Stimulated activated CD4-positive, alpha-beta T cell treated with anti-CD3 and anti-CD28 coated beads, Interleukin-12 subunit alpha, Interleukin-12 subunit beta, amount 100 ng/mL, for 24 hours (primary cell): ENCODE measurements around the gene CPED1.
"Not testable (repeated sequence)": the region's sequence is repeated elsewhere in the genome, so short reads cannot be mapped to it uniquely, and the experiment has no call there.

ENCODE experiments used
- DNase-seq, 2 experiments: peaks; one replicate each; pipeline ENCODE4 v3.0.0-alpha.2; 2020; ENCODE audit warnings: low read depth in 2 of 2

CPED1 gene

DNA sequence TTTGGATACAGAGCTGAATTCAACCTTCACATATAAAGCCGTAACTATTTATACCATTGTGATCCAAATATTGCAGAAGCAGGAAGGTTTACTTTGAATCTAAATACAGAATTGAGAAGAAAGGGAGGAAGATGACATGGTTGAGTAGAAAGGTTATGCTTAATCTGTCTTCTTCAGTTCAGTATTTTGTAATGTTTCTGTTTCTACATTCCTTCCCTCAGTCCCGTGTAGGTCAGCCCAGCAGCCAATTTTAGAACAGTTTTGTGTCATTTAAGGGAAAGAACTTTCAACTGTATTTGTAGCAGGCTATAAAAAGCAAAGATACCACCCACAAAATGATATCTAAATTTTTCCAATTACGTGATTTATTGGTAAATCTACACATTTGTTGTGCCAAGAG lies 97.4 kb downstream of the CPED1 start:
- no peak for DNase-seq

DNA sequence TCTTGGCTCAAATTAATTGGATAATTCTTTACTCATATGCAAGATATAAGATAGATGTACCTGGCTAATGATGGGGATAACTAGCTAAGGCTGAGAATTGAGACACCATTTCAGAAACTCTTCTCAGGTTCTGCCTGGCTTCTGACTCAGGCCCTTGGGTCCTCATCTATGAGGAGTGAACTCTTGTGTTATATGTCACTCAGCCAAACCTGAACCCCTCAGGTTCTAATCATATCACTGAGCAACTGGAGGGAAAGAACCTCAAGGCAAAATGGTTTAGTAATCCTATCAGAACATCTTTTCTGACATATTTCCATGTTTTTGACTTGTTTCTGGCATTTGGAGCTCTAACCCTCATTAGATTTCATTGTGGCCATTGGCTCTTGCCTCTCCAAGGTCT lies 100.4 kb downstream of the CPED1 start:
- no peak for DNase-seq

DNA sequence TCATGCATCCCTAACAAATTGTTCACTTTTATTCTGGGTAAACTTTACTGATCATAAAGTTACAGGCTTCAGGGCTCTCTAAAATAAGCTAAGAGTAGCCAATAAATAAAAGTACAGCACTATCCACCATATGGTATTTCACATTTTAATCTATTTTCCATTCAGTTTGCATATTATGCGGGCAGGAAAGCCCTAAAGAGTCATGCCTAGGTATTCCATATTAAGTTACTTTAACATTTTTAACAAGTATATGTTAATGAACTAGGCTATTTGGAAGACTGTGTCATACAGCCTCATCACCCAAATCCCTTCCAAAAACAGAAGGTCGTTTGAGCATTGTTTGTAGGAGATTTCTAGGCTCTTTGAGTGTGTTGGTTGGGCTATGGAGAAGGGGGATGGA lies 106.3 kb downstream of the CPED1 start:
- DNase-seq: no peak

DNA sequence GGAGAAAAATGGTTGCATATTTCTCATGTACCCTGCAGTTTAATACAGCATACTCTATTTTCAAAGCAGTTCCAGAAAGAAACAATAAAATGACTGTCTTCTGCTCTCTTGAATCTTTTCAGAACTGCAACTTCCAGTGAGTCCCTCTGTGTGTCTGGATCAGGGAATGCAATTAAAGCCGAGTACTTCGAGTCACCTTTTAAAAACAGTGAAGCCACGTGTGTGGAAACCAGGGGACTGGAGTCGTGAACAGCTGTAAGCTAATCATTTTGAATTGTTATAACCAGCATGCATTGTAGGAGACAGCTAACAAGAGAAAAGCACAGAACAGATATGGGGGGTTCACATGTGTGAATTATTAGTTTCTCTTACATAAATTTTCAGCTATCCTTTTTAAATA lies 109.1 kb downstream of the CPED1 start:
- no peak for DNase-seq

DNA sequence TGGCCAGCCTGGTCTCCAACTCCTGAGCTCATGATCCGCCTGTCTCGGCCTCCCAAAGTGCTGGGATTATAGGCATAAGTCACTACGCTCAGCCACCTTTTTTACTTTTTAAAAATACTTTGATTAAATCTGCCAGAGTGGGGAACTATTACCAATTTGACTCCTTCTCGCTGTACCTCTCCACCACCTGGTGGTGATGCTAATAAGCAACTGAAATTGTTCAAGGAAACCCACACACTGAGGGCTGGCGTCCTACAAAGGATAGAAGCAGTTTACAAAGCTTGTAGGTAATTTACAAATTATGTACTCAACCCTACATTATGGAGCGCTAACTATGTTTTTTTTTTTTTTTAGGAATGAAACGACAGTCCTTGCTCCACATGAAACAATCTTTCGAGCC lies 111.1 kb downstream of the CPED1 start:
- no peak for DNase-seq

DNA sequence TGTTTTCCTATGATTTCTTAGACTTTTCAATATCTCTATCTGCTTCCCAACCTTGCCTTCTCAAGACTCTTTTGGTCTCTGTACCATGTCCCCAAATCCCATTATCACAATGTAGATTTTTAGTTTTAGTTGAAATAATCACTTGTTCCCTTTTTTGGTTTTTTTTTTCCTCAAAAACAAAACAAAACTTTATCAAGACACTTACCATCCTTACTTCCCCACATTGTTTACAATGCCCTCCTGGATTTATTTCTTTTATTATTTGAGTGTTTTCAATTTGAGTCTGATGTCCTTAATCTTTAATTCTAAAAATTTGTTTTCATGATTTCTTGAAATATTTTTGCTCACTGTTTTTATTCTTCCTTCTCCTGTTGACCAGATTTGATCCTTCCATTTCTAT lies 112.6 kb downstream of the CPED1 start:
- no peak for DNase-seq

DNA sequence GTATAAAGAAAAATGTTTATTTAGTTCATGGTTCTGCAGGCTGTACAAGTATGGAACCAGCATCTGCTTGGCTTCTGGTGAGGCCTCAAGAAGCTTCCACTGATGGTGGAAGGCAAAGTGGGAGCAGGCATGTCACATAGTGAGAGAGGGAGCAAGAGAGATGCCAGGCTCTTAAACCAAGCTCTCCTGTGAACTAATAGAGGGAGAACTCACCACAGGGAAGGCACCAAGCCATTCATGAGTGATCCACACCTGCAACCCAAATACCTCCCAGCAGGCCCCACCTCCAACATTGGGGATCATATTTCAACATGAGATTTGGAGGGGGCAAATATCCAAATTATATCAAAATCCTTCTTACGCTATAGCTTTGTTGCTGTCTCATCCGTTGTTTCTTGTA lies 113.1 kb downstream of the CPED1 start:
- no peak for DNase-seq

DNA sequence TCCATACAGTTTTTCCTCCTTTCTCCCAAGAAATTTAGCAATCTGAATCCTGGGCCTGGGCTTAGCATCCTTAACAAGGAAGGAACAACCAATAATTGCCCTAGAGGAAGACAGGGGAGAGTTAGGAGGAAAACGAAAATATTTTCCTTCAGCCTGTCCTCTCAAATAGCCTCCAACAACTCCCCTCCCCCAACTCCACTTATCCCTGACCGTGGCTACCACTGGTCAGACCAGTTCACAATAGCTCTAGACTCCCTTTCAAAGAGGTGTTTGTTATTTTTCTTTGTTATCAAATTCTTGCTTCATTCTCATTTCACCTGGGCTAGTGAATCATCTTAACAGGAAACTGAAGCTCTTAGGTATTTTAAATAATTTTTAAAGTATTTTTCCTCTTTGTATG lies 114.1 kb downstream of the CPED1 start:
- no peak for DNase-seq

DNA sequence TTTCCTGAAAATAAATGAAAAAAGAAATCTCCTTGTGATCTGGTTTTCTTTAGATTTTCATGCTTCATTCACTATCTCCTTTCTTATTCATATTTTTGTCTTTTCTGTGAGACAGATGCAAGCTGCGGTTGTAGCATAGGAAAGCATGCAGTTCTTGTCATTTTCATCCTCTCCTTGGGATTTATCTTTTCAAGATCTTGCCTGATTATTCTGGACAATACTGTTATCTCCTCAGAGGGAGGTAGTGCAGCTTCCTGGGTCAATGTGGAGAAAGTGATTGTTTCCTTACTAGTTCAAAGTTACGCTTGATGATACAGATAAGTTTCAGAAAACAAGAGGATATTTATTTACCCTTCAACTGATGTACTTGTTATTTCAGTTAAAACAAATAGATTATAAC lies 114.6 kb downstream of the CPED1 start:
- DNase-seq: no peak

DNA sequence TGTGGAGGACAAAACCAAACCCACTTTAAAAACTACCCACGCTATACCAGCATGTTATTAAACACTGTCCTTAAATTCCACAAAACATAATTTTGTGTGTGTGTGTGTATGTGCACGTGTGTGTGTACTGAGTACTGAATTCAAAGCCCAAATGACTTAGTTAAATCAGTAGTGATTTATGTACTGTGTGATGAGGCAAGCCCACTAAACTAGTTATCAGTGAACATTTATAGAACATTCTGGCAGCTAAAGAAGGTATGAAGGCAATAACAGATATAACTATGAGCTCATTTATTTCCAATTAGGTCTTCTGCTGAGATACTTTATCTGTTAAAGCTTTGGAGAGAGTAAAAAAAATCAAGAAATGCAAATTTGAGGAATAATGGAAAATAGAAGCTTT lies 115.1 kb downstream of the CPED1 start:
- DNase-seq: no peak

DNA sequence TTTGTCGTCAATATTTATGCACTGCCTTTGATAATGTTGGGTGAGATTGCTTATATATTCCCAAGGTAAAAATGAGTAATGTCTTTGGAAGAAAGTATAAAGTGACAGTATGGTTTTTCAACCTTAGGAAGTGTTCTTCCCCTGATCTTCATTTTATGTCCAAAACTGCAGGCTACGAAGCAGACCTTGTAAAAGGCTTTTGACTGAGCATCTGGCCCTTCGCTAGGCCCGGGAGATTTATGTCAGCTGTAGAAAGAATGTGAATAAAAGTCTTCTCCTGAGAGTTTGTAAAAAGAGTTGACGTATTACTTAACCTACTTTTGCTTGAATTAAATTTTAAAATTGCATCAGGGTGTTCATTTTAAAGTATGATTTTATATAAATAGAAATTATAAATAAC lies 116.8 kb downstream of the CPED1 start:
- no peak for DNase-seq

DNA sequence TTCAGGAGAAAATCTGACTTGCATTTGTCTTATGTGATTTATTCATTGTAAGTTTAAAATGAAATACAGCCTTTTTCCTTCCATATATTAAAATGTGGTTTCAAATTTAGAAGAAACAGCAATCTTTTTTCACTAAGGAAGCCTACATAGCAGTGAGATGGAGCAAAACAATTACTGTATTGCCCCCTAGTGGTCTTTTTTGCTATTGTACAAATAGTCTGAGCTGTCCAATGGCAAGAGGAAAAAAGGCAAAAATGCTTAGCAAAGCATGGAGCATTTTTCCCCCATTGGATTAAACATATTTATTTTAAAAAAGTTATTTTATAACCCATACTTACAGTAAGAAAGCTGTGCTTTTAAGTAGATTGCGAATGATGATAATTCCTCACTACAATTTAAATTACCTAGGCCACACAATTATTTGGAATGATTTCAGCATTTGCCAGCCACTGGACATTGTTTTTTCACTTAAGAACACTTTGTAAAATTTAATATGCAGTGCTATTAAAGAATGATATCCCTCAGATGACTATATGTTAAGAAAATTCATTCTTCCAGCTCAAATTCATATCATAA lies 119.5 kb downstream of the CPED1 start:
- DNase-seq: no peak

DNA sequence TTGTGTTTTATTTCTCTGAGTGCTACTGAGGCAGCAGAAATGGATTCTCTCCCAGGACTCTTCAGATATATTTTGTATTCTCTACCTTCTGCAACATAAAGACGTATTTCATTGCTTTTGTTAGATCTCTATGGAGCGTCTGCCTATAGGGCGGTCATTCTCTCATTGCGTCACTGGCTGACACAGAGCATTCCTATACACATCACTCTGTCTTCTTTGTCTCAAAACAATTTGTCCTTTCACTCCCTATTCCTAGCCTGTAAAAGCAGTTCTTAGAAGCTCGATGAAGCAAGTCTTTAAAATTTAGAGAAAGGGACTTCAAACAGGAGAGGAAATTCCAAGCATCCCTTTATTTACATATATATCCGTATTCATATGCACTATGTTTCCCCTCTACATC lies 120.6 kb downstream of the CPED1 start:
- no peak for DNase-seq

DNA sequence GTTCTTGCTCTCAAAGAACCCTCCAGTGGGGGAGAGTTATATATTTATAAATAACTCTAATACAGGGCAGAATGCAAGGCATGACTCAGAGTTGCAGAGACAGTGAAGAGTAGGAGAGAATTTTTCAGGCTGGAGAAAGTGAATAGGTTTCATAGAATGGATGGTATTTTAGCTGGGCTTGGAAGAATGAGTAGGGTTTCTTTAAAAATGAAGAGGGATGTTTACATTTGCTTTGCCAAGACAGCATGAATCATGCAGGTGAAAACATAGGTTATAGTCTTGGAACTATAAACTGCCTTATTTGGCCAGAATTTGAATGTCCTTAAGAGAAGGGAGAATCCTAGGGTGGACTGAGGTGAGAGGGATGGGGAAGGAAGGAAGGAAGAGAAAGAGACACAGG lies 124.8 kb downstream of the CPED1 start:
- DNase-seq: no peak

DNA sequence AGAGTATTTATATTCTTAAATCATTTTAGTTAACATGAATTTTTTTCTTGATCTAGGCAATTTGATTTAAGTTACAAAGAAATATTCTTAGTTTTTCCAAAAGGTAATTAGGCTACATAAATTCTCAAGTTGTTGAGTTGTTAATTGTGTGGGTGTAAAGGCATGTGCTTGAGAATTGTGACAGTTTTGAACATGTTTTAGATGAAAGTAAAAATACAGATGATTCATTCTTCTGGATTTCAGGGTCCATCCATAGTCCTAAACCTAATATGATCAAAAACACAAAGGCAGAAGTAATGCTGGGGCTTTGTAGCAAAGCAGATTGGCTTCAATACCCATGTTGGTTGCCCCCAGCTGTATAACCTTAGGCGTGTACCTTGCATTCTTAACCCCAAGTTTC lies 127.9 kb downstream of the CPED1 start:
- DNase-seq: no peak

DNA sequence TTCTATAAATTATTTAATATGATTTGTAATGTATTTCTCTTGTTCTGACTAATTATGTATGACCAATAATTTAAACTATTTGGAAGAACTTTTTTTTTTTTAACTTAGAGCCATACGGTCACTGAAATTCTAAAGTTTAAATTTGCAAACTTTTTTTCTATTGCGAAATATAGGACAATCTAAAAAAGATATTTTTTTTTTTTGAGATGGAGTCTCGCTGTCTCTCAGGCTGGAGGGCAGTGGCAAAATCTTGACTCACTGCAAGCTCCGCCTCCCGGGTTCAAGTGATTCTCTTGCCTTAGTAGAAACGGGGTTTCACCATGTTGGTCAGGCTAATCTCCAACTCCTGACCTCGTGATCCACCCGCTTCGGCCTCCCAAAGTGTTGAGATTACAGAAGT lies 130.5 kb downstream of the CPED1 start:
- DNase-seq: no peak

DNA sequence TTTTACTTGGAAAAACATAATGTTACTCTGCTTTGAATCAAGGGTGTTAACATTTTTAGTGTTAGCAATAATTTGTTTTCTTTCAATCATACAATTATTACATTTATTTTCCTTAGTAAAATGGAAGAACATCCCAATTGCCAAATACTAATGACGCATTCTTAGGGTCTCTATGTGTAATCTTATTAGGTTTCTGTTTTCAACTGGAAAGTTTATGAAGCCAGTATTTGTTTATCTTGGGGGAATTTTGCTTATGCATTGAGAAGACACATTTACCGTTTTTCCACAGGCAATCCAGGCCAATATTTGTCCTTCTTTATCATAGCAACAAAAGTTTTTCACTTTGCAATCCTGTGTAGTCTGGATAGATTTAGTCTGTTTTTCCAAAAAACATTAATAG lies 134.5 kb downstream of the CPED1 start:
- DNase-seq: no peak

DNA sequence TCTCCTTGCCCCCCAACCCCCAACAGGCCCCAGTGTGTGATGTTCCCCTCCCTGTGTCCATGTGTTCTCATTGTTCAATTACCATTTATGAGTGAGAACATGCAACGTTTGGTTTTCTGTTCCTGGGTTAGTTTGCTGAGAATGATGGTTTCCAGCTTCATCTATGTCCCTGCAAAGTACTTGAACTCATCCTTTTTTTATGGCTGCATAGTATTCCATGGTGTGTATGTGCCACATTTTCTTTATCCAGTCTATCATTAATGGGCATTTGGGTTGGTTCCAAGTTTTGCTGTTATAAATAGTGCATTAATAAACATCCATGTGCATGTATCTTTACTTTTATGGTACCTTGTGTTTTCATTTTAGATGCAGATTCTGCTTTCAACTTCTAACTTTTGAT lies 136.9 kb downstream of the CPED1 start:
- not testable (repeated sequence) for DNase-seq

DNA sequence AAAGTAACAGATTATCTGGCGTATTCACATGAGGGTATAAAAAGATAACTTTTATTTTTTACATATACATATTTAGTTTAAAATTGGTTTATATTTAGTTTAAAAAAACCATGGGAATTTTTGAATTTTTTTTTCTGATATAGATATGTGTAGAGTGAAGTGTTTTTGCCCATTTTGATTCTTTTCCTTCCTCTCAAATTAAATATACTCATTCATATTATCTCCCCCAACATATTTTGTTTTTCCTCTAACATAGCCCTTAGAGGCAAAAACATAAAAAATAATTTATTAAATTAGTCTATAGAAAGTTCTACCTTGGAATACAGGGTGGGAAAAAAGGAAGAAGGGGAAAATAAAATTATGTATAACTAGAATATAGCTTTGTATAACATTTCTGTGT lies 137.7 kb downstream of the CPED1 start:
- no peak for DNase-seq

DNA sequence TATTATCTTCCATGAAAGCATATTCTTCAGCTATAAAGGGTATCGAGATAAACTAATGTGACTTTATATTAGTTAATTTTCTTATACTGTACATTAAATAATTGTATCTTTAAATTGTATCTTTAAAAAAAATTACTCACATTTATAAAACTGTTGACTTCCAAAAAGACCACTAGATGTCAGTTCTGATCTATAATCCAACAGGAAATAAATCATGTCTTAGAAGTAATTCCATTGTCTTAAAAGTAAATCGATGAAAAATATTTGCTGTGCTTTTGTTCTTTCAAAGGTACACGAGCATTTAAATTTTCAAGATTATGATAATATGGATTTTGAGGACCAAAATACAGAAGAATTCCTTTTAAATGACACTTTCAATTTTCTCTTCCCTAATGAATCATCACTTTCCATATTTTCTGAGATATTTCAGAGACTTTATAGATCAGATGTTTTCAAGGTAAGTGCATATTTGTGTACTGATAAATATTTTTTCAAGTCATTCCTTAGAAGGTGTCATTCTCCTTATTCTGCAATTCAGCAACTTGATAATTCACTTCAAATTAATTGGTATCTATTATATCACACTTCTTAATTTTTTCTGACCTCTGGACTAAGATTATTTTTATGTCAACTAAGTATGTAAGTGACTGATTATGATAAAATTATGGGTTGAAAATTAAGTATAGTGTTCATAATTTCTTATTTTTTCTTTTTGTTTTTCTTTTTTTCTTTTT lies 138.5 kb downstream of the CPED1 start:
- no peak for DNase-seq

DNA sequence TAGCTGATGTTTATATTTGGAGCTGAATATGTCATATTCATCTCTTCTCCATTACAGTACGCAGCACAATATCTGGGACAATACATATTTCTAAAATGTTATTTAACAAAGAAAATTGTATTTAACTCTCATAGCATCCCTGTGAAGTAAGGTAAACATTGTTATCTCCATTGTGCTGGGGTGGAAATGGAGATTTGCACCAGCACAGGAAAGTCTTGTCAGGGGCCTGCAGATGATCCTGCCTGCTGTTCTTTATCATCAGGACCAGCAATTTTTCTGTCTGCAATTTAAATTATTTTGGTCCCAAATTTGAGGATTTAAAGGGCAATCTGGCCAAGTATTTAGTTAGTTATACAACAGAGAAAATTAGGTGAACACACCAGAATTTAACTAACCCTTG lies 144.4 kb downstream of the CPED1 start:
- DNase-seq: no peak

DNA sequence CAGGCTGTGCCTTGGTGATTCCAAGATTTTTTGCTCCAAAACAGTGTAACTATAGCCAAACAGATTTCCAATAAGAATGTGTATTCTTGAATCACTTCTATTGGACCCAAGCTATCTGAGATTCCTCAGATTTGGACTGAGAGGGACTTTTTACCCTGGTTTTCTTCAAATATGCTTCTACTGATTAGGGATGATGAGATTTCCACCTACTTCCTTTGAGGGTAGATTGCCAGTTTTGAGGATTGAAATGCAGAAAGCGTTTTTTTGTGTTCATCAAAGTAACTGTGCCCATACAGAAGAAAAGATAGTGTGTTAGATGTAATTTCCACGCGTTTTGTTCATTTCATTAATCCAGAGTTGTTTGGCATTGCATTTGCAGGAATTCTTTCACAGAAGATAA lies 144.9 kb downstream of the CPED1 start:
- no peak for DNase-seq

DNA sequence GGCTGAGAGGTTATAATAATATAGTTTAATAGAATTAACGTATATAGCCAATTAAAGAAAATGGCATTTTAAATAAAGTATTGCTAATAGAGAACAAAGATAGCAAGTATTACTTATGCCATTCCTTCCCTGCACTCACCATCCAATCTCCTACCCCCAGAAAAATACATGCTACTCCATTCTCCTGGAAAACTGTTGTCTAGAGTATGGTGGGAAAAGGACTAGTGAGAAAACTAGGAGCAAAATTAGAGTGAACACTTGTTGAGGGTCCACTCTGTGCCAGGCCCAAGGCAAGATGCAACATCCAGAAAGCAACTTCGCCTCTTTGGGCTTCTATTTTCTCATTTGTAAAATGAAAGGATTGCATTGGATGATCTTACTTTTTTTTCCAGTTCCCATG lies 149.1 kb downstream of the CPED1 start:
- DNase-seq: no peak
